B cell (primary cell): Measurements from ENCODE around the gene TOP2A. TPM values are rescaled to one million over a fixed set of nuclear protein-coding genes. Genes with fewer than 3 reads are reported as not detected.

ENCODE experiments used
- ATAC-seq: fragments of 200-7000 bp; cut with Tn5 transposase; one replicate; pipeline ENCODE4 v1.10.0; 2021; ENCODE audit warnings: low read depth, mild to moderate bottlenecking, moderate number of reproducible peaks, moderate library complexity
- CTCF ChIA-PET: fragments of 350-600 bp; sonication (Branson Sonifier 250); formaldehyde crosslinking; loops from one replicate; lab custom pipeline; 2021; ENCODE audit warnings: antibody characterized with exemption, inconsistent platforms; lab: Charles Lee
- POLR2A ChIA-PET: fragments of 350-600 bp; sonication (Branson Sonifier 250); formaldehyde crosslinking; loops from one replicate; lab custom pipeline; 2021; ENCODE audit warnings: antibody characterized with exemption; lab: Charles Lee
- DNase-seq: peaks from one replicate; pipeline ENCODE4 v3.0.0; 2013
- H2AFZ ChIP-seq: 2 replicates; pipeline ENCODE4 v1.6.1; 2012; ENCODE audit warnings: mild to moderate bottlenecking, low read depth, low read length; ENCODE audit not compliant: insufficient read depth, poor library complexity, severe bottlenecking
- H3K27ac ChIP-seq, 2 donors: 1 replicate in 1 of 2; 2 replicates in 1 of 2; pipeline ENCODE4 v1.5.1; 2012 to 2013; ENCODE audit warnings: low read length in 2 of 2, mild to moderate bottlenecking in 2 of 2, moderate library complexity in 1 of 2
- H3K27me3 ChIP-seq, 4 experiments: fragments of 200-600 bp in 1 of 4; sonication (generic) in 1 of 4; replicated peaks in 1 of 4; 1 replicate in 2 of 4; 2 replicates in 2 of 4; pipeline versions ENCODE4 v1.6.1 to v1.7.0; 2013 to 2016; ENCODE audit warnings: low read length in 3 of 4, mild to moderate bottlenecking in 2 of 4, mixed read lengths in 1 of 4, moderate library complexity in 1 of 4; ENCODE audit not compliant: insufficient read depth in 4 of 4, control insufficient read depth in 3 of 4; ENCODE audit errors: control extremely low read depth in 1 of 4
- H3K36me3 ChIP-seq, 2 experiments: replicated peaks in 1 of 2; 1 replicate in 1 of 2; 2 replicates in 1 of 2; pipeline versions ENCODE4 v1.6.1 to v1.7.1; 2013; ENCODE audit warnings: low read length in 1 of 2; ENCODE audit not compliant: insufficient read depth in 2 of 2, control insufficient read depth in 1 of 2; ENCODE audit errors: control extremely low read depth in 1 of 2, extremely low read depth in 1 of 2
- H3K4me1 ChIP-seq, 2 donors: fragments of 200-600 bp in 1 of 2; sonication (generic) in 1 of 2; 1 replicate in 1 of 2; 2 replicates in 1 of 2; pipeline versions ENCODE4 v1.5.1 to v1.6.1; 2013 to 2017; ENCODE audit warnings: low read length in 2 of 2; ENCODE audit not compliant: control insufficient read depth in 2 of 2, insufficient read depth in 2 of 2
- H3K4me2 ChIP-seq: replicated peaks from 2 replicates; pipeline ENCODE3; 2012; ENCODE audit warnings: mild to moderate bottlenecking, low read depth, low read length; ENCODE audit not compliant: poor library complexity, severe bottlenecking
- H3K4me3 ChIP-seq, 5 experiments: fragments of 200-600 bp in 1 of 5; sonication (generic) in 1 of 5; 1 replicate in 3 of 5; 2 replicates in 2 of 5; pipeline versions ENCODE4 v1.5.1 to v1.7.0; 2011 to 2016; ENCODE audit warnings: low read length in 4 of 5, mild to moderate bottlenecking in 4 of 5, low read depth in 2 of 5, control low read depth in 1 of 5, moderate library complexity in 1 of 5; ENCODE audit not compliant: insufficient read depth in 1 of 5; ENCODE audit errors: control extremely low read depth in 1 of 5, extremely low read depth in 1 of 5
- H3K79me2 ChIP-seq: fragments of 200-600 bp; sonication (generic); one replicate; pipeline ENCODE4 v1.6.0; 2016; ENCODE audit warnings: low read length; ENCODE audit not compliant: control insufficient read depth, insufficient read depth
- H3K9ac ChIP-seq: fragments of 200-600 bp; sonication (generic); 2 replicates; pipeline ENCODE4 v1.6.1; 2017; ENCODE audit warnings: mild to moderate bottlenecking, low read length, moderate library complexity
- H3K9me3 ChIP-seq, 3 donors: one replicate each; pipeline versions ENCODE4 v1.6.1 to v1.7.1; 2013; ENCODE audit warnings: low read length in 2 of 3; ENCODE audit not compliant: control insufficient read depth in 2 of 3, insufficient read depth in 1 of 3; ENCODE audit errors: control extremely low read depth in 1 of 3
- H4K20me1 ChIP-seq: 2 replicates; pipeline ENCODE4 v1.6.0; 2012; ENCODE audit warnings: mild to moderate bottlenecking, low read length; ENCODE audit not compliant: insufficient read depth, control insufficient read depth, poor library complexity, severe bottlenecking
- H3K27ac Mint-ChIP-seq: one replicate; pipeline ENCODE4 v1.8.0; 2021; ENCODE audit warnings: mixed read lengths
- H3K27me3 Mint-ChIP-seq: one replicate; pipeline ENCODE4 v1.8.0; 2021; ENCODE audit warnings: mixed read lengths
- H3K4me1 Mint-ChIP-seq: one replicate; pipeline ENCODE4 v1.8.0; 2021; ENCODE audit warnings: mixed read lengths
- H3K4me3 Mint-ChIP-seq: one replicate; pipeline ENCODE4 v1.8.0; 2021; ENCODE audit warnings: mixed read lengths
- H3K9me3 Mint-ChIP-seq: one replicate; pipeline ENCODE4 v1.8.0; 2022; ENCODE audit warnings: mixed read lengths; ENCODE audit not compliant: insufficient read depth
- EZH2 ChIP-seq: IDR thresholded peaks from 2 replicates; pipeline ENCODE4 v1.6.1; 2012; ENCODE audit warnings: borderline replicate concordance, low read depth, mild to moderate bottlenecking, moderate library complexity, low read length; ENCODE audit not compliant: insufficient read depth, poor library complexity, severe bottlenecking
- WGBS: methylation state at CpG from one replicate; pipeline ENCODE4 v1.1.5; 2013; ENCODE audit warnings: missing lambda C conversion rate; ENCODE audit not compliant: insufficient coverage; 5-methylcytosine and 5-hydroxymethylcytosine counted together
- intact Hi-C: fragments of 100-400 bp; cut with micrococcal nuclease; formaldehyde crosslinking; loops from one replicate; pipeline ENCODE4 v1.10.0; 2022
- polyA plus RNA-seq: library from polyadenylated mRNA; depleted of rRNA; stranded (reverse); fragments of >200 nt; gene quantifications from 2 replicates; pipeline ENCODE4 v1.2.3, GENCODE V29; 2012
- total RNA-seq, 2 donors: library from RNA; stranded (reverse); fragments of 120-200 nt in 1 of 2; gene quantifications; 1 replicate in 1 of 2; 2 replicates in 1 of 2; pipeline versions ENCODE4 v1.2.3 to v1.2.4, GENCODE V29; 2013 to 2022
- TF ChIP-seq, protein P1 (sequence below): fragments of 200-600 bp; IDR thresholded peaks from one replicate; pipeline ENCODE4 v1.8.0; 2022; ENCODE audit warnings: antibody characterized with exemption, mild to moderate bottlenecking

TOP2A gene
- total and polyA plus RNA-seq, 2 donors (not counting 1 experiment from before 2014, with no cell fraction given), result 0.36 to 3.1 TPM

DNA sequence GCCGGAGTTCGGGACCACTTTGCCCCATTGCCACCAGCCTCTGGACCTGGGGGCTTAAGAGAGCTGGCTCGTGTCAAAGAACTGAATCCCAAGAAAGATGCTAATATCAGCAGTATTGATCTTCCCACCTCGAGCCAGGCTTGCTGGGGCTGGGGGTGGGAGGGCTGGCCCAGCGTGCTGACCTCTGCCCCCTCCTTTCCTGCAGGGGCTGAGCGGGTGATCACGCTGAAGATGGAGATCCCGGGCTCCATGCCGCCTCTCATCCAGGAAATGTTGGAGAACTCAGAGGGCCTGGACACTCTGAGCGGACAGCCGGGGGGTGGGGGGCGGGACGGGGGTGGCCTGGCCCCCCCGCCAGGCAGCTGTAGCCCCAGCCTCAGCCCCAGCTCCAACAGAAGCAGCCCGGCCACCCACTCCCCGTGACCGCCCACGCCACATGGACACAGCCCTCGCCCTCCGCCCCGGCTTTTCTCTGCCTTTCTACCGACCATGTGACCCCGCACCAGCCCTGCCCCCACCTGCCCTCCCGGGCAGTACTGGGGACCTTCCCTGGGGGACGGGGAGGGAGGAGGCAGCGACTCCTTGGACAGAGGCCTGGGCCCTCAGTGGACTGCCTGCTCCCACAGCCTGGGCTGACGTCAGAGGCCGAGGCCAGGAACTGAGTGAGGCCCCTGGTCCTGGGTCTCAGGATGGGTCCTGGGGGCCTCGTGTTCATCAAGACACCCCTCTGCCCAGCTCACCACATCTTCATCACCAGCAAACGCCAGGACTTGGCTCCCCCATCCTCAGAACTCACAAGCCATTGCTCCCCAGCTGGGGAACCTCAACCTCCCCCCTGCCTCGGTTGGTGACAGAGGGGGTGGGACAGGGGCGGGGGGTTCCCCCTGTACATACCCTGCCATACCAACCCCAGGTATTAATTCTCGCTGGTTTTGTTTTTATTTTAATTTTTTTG, 61.6 kb downstream of the TOP2A start:
- ChIA-PET CTCF (interaction anchor here (1.0 to 15.9 kb wide), 15 partner anchors 9 to 269 kb away, joined by 3 to 871 read pairs (median 9); partner anchors contain the start of genes CDC6, GJD3, RARA and TOP2A), POLR2A (interaction anchor here (1.3 to 2.0 kb wide), 3 partner anchors 30 to 53 kb away, joined by 4 to 13 read pairs (median 6); no protein-coding TSS in a partner anchor)
- H3K27me3 Mint-ChIP-seq, result peaks cover 6% of the 10 kb centered on the region
- no peak overlapping the region for H3K27ac ChIP-seq
- WGBS, result 94% methylated on average over 24 of the region's 33 CpGs
- H2AFZ ChIP-seq, result no peak overlapping the region
- H3K9me3 Mint-ChIP-seq, result no peaks in the 10 kb centered on the region
- H3K4me3 ChIP-seq, result no peak overlapping the region
- no peaks in the 10 kb centered on the region for H3K9me3 ChIP-seq
- no peak overlapping the region for H3K27ac Mint-ChIP-seq
- H3K27me3 ChIP-seq, result peaks cover 0 to 10% (median 0%) of the 10 kb centered on the region in 4 experiments
- intact Hi-C loops, result loop anchor here (1.0 to 5.0 kb wide), 4 partner anchors 15 to 154 kb away; no protein-coding TSS in a partner anchor
- DNase-seq (peak; percentile 42), ATAC-seq (no peak)
- H4K20me1 ChIP-seq, result peaks cover 22% of the 10 kb centered on the region
- peaks cover 0 to 32% of the 10 kb centered on the region in 2 experiments for H3K36me3 ChIP-seq
- no peak for TF ChIP-seq EZH2
- TF ChIP-seq, protein P1, sequence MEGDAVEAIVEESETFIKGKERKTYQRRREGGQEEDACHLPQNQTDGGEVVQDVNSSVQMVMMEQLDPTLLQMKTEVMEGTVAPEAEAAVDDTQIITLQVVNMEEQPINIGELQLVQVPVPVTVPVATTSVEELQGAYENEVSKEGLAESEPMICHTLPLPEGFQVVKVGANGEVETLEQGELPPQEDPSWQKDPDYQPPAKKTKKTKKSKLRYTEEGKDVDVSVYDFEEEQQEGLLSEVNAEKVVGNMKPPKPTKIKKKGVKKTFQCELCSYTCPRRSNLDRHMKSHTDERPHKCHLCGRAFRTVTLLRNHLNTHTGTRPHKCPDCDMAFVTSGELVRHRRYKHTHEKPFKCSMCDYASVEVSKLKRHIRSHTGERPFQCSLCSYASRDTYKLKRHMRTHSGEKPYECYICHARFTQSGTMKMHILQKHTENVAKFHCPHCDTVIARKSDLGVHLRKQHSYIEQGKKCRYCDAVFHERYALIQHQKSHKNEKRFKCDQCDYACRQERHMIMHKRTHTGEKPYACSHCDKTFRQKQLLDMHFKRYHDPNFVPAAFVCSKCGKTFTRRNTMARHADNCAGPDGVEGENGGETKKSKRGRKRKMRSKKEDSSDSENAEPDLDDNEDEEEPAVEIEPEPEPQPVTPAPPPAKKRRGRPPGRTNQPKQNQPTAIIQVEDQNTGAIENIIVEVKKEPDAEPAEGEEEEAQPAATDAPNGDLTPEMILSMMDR, result no peak
- peaks cover 36% of the 10 kb centered on the region for H3K4me1 Mint-ChIP-seq
- H3K9ac ChIP-seq, result no peak overlapping the region
- H3K79me2 ChIP-seq, result peaks cover 5% of the 10 kb centered on the region
- H3K4me3 Mint-ChIP-seq, result no peak overlapping the region
- H3K4me2 ChIP-seq, result no peak overlapping the region
- peaks cover 22 to 37% of the 10 kb centered on the region in 2 donors for H3K4me1 ChIP-seq
